ENCODE measurements around the gene ABCB6. TPM values are rescaled to one million over a fixed set of nuclear protein-coding genes. Genes with fewer than 3 reads are reported as not detected.

ABCB6 gene
- polyA plus RNA-seq, 4 donors: 29.5 to 44.5 (median 37.1) TPM

DNA sequence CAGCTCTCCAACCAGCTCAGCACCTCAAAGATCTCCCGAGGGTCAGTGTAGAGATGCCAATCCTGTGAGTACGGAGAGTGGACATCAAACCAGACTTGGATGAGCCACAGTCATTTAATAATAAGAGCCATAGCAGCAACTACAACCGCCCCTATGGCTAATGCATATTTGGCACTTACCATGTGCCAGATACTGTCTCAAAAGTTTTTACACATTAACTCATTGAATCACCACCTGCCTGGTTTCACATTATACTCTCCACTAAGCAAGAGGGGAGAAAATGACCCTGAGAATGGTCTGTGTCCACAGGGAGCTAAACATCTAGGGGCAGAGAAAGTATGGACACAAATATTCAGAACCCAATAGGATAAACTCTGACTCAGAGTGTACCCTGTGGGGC, 44.6 kb downstream of the ABCB6 start:
- no peak for DNase-seq (ENCODE audit: low read depth in 4 of 4, low spot score in 3 of 4)

DNA sequence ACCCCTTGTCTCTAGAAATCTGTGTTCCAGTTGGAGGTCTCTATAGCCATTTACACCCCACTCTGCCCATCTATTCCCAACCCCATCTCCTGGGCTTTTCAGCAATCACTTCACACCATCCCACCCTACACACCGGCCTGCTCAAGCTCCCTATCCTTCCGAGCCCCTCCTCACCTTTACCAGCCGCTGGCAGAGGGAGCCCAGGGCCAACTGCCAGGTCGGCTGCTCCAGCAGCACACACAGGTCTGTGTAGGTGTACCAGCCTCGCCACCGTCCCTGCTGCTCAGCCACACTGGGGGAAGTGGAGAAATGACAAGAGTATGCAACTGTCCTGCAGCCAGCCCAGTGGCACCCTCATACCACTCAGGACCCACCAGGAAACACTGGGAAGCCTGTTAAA, 45.6 kb downstream of the ABCB6 start:
- no peak for DNase-seq (ENCODE audit: low read depth in 4 of 4, low spot score in 3 of 4)

DNA sequence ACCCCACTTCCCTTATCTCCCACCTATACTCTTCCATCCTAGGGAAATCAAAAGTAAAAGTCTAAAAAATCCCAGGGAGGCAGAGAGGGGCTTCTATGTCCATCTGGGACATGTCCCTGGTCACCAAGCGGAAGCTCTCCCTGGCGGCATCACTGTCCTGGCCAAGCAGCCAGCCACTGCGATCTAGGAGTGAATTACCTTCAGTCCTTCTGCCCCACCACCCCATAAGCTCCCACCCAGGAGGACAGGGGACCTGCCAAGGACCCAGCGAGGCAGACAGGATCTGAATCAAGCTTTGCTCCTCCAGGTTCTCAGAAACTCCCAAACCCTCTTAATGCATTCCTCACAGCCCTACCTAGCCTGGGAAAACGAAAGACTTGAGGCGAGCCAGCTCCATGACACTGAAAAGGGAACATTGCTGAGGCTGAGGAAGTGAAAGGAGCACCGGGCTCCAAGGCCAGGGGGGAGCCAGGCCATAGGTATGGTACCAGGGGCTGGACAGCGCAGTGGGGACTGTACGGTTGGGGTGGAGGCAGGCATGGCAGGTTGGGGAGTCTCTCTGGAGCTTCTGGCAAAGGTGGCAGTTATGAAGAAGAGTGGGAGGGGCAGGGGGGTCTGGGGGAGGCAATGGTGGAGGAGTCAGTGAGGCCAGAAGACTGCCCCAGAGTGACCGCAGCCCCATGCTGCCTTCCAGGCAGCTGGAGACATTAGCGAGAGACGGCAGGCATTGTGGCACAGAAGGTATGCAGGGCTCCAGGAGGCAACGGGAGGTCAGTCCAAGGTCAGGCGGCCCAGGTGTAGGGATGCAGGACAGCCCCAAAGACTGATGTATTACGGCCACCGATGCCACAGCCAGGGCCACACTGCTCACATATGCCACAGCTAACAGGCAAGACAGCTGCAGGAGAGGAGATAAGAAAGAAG, 46.3 kb downstream of the ABCB6 start:
- DNase-seq (ENCODE audit: low read depth in 4 of 4, low spot score in 3 of 4): no peak

DNA sequence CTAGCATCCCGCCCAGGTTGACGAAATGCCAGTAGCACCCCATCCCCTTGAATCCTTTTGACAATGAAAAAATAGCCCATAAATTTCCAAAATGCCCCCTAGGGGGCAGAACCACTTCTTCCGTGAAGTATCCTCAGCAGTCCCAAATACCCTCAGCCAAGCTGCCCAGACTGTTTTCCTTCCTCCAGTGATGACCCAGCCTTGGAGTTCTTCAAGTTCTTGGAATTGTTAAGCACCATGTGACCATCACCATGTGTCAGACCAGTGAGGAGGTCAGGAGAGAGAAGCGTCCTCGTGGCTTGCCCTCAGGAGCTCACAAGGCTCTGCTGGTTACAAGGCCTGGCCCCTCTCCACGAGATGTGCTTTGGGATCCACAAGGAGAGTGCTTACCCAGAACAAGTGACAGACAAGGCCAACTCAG, 47.5 kb downstream of the ABCB6 start:
- DNase-seq (ENCODE audit: low read depth in 4 of 4, low spot score in 3 of 4): no peak

DNA sequence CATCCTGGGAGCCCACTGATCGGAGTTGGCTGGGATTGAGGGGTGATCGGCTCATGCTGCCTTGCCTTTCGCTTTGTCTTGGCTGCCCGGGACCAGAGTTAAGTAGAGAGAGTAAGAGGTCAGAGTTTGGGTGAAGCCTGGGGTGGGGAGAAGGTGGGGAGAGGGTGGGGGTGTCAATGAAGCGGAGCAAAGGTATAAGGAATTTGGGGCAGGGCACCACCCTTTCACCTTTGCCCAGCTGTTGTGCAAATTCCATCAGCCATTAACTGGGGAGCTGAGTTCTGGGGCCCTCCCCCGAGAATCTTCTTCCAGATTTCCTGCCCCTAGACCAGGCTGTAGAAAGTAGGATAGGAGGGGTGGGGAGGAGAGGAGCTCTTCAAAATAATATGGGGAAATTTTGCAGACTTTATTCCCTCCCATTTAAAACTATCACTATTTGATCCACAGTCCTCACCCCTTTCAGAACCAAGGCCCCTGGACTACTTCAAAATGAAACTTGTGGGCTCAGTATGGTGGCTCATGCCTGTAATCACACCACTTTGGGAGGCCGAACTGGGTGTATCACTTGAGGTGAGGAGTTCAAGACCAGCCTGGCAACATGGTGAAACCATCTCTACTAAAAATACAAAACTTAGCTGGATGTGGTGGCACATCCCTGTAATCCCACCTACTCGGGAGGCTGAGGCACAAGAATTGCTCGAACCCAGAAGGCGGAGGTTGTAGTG, 48.7 kb downstream of the ABCB6 start, which contains the start of gene SLC23A3:
Gene SLC23A3 (minus strand): TSS at position 100 of the 725 bp plus-strand sequence. CDS start 45 bp downstream, at position 55.
- DNase-seq (ENCODE audit: low read depth in 4 of 4, low spot score in 3 of 4): no peak

DNA sequence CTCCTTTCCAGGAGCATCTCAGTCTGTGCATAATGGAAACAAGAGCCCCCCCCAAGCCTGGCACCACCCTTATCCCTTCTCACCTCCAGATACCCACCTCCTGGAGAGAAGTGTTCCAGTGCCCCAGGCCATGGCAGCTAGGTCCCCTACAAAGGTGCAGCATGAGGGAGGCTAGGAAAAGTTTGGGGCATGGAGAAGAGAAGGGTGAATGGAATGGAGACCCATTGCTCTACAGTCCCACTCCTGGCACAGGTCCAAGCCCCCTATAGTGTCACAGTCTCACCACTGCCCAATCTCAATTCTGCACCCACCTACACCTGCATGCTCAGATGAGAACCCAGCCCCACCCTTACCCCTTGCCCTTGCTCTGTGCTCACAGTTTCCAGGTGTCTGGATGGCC, 49.8 kb downstream of the ABCB6 start:
- no peak for DNase-seq (ENCODE audit: low read depth in 4 of 4, low spot score in 3 of 4)

DNA sequence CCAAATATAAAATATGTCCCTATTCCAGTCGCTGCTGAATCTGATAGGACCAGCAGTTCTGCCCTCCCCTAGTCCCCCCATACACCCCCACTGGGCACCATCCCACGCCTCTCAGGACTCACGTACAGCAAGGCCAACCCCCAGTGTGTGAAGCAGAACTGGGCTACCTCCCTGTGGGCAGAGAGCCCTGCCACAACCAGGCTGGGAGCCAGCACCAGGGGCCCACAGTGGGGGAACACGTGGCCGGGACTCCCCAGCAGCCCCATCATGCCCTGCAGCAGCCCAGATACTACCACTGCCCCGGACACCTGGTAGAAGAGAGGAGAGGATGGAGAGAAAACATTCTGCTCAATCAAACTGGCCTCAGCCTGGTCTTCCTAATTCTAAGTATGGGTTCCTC, 50.2 kb downstream of the ABCB6 start:
- DNase-seq (ENCODE audit: low read depth in 4 of 4, low spot score in 3 of 4): no peak

DNA sequence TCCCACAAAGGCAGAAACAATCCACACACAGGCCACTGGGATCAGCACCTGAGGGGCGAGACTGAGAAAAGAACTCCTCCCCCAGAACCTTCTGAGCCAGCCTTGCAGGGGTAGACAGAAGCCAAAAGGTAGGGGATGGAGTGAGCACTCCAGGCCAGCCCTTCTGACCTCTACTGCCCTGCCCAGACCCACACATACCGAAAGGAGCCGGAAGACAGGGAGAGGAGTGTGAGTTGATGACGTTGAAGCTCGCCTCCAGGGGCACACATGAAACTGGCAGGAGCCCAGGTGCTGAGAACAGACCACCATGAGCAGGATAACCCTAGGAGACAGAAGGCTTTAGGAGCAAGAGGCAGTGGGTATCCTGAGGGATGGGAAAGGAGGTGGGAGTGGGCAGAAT, 50.8 kb downstream of the ABCB6 start:
- no peak for DNase-seq (ENCODE audit: low read depth in 4 of 4, low spot score in 3 of 4)

DNA sequence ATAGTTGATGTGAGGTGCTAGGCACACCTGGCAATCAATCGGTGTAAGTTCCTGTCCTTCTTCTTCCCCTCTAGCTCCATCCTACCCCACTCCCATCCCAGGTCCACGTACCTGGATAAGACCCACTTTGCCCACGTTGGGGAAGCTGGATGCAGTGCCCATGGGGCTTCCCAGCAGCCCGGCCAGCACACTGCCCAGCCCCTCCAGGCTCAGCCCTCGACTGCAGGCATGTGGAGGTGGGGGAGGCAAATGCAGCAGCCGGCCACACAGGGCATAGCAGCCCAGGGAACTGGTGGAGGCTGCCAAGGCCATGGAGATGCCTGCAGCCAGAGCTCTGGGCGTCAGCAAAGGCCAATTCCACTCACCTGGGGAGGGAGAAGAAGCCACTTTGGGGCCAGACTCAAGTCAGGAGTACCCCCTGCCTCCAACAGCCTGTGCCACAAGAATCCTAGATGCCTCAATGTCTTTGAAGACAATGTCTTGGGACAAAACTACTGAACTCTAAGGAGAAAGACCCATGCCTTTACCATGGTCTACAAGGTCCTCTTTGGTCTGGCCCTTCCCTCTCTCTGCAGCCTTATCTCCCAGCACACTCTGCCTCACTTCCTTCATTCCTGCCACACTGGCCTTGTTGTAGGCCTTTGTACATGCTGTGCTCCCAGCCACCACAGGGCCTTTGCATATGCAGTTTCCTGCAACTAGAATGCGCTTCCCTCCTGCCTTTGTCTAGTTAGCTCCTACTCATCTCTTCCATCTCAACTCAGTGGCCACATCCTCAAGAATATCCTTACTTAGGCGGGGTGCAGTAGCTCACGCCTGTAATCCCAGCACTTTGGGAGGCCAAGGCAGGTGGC, 53.5 kb downstream of the ABCB6 start:
- no peak for DNase-seq (ENCODE audit: low read depth in 4 of 4, low spot score in 3 of 4)

DNA sequence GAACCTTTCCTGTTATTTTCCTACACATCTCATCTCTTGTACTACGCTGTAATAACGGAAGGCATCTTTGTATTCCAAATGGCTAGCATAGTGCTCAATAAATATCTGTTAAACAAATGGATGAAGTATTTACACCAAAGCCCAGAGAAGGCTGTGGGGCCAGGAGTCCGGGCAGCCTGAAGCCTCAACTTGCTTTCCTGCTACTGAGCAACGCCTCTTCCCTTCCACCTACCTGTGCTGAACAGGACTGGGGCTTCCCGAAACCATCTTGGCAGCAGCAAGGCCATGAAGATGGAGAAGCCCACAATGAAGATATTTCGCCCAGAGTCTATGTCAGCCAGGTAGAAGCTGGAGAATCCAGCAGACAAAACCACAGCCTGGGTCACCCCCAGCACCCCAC, 55.6 kb downstream of the ABCB6 start:
- no peak for DNase-seq (ENCODE audit: low read depth in 4 of 4, low spot score in 3 of 4)

DNA sequence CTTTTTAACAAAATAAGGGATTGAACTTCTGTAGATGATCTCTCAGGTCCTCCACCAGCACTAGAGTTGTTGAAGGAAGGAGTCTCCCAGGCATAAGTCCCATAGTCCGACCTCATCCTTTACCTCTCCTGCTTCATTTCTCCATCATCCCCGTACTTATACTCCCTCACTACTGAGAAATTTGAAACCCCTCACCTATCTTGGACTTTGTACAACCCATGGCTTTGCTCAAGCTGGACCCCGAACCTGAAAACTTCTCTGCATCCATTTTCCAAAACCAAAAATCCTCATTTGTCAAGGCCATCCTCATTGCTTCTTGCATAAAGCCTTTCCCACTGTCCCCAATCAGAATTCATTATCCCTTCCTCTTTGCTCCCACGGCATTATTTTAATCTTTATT, 57.7 kb downstream of the ABCB6 start:
- DNase-seq (ENCODE audit: low read depth in 4 of 4, low spot score in 3 of 4): no peak

DNA sequence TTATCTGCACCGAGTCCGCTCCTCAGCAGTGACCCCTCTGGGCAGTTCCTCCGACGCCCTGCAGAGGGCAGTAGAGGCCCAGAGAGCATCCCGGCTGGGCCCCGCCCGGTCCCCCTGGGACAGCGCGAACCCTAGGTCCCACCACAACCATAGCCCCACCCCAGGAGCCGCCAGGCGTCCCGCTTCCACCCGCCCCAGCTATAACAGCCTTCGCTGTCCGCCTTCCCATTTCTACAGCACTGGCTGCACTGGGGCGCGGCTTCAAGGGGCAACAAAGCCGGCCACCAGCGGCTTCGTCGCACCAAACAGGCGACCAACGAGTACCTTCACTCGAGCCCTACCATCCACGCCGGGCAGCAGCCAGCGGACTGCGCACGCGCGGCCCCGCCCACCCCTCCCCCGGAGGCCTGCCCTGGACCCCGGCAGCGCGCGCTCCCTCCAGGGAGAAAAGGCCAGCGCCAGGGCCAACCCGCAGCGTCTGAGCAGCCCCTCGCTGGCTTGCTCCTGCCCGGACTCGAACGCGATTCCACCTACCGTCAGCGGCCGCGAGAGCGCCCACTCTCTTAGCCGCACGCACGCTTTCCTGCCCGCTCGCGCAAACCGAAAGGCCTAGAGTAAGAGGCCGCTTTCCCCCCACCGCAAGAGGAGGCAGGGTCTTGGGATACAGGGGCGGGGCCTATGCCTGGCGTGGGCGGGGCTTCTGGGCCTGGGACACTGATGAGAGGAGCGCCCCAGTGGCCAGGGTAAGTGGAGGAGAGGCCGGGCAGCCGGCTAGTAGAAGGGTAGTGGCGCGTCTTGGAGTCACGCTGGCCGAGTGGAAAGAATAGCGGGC, 58.4 kb downstream of the ABCB6 start, which contains the start of gene NHEJ1:
Gene NHEJ1 (minus strand): TSS at position 630 of the 832 bp plus-strand sequence. CDS start 2,453 bp downstream, outside the sequence.
- peak in 3 of 4 donors; percentile 82 to 84 (median 84) for DNase-seq (ENCODE audit: low read depth in 4 of 4, low spot score in 3 of 4)

Other genes with a start within 250 kb of the ABCB6 start
- gene FEV, start 233.8 kb downstream of the ABCB6 start, polyA plus RNA-seq (ENCODE audit: insufficient read length in 4 of 4): under 1 TPM in 3 of 4 donors, not detected in 1; 0.11 to 0.46 (median 0.11) TPM
- not detected for gene CRYBA2, start 225.5 kb downstream of the ABCB6 start, polyA plus RNA-seq (ENCODE audit: insufficient read length in 4 of 4)
- gene CFAP65, start 177.4 kb downstream of the ABCB6 start, polyA plus RNA-seq (ENCODE audit: insufficient read length in 4 of 4): under 1 TPM; 0.20 to 0.43 (median 0.27) TPM
- gene IHH, start 158.0 kb downstream of the ABCB6 start, polyA plus RNA-seq (ENCODE audit: insufficient read length in 4 of 4): 1 to 10 TPM in 2 of 4 donors, under 1 TPM in 2; 0.12 to 2.5 (median 1.2) TPM
- gene NHEJ1, start 58.1 kb downstream of the ABCB6 start, polyA plus RNA-seq (ENCODE audit: insufficient read length in 4 of 4): 10 to 100 TPM; 14.8 to 21.3 (median 18.7) TPM
- gene SLC23A3, start 48.9 kb downstream of the ABCB6 start, polyA plus RNA-seq (ENCODE audit: insufficient read length in 4 of 4): 10 to 100 TPM in 3 of 4 donors, 1 to 10 TPM in 1; 1.2 to 24.8 (median 16.7) TPM
- gene CNPPD1, start 42.0 kb downstream of the ABCB6 start, polyA plus RNA-seq (ENCODE audit: insufficient read length in 4 of 4): 10 to 100 TPM; 39.5 to 69.2 (median 58.8) TPM
- gene RETREG2, start 40.7 kb downstream of the ABCB6 start, polyA plus RNA-seq (ENCODE audit: insufficient read length in 4 of 4): 100 to 1,000 TPM in 3 of 4 donors, 10 to 100 TPM in 1; 85.1 to 120 (median 111) TPM
- gene ZFAND2B, start 12.2 kb downstream of the ABCB6 start, polyA plus RNA-seq (ENCODE audit: insufficient read length in 4 of 4): 10 to 100 TPM; 25.0 to 49.3 (median 35.7) TPM
- gene ATG9A, start 10.7 kb upstream of the ABCB6 start, polyA plus RNA-seq (ENCODE audit: insufficient read length in 4 of 4): 10 to 100 TPM; 40.8 to 45.5 (median 44.2) TPM
- 10 to 100 TPM; 28.0 to 76.6 (median 51.3) TPM for gene ANKZF1, start 10.8 kb upstream of the ABCB6 start, polyA plus RNA-seq (ENCODE audit: insufficient read length in 4 of 4)
- gene GLB1L, start 26.5 kb upstream of the ABCB6 start, polyA plus RNA-seq (ENCODE audit: insufficient read length in 4 of 4): 10 to 100 TPM; 12.1 to 26.1 (median 21.8) TPM
- 10 to 100 TPM; 29.0 to 43.3 (median 36.4) TPM for gene STK16, start 26.5 kb upstream of the ABCB6 start, polyA plus RNA-seq (ENCODE audit: insufficient read length in 4 of 4)
- gene TUBA4B, start 34.3 kb upstream of the ABCB6 start, polyA plus RNA-seq (ENCODE audit: insufficient read length in 4 of 4): under 1 TPM in 3 of 4 donors, not detected in 1; 0.46 to 0.69 (median 0.61) TPM
- gene TUBA4A, start 35.0 kb upstream of the ABCB6 start, polyA plus RNA-seq (ENCODE audit: insufficient read length in 4 of 4): 10 to 100 TPM in 3 of 4 donors, 1 to 10 TPM in 1; 3.4 to 53.8 (median 33.6) TPM
- 10 to 100 TPM; 52.1 to 80.6 (median 72.7) TPM for gene DNAJB2, start 60.4 kb upstream of the ABCB6 start, polyA plus RNA-seq (ENCODE audit: insufficient read length in 4 of 4)
- under 1 TPM; 0.09 to 0.53 (median 0.20) TPM for gene PTPRN, start 90.4 kb upstream of the ABCB6 start, polyA plus RNA-seq (ENCODE audit: insufficient read length in 4 of 4)
- gene RESP18, start 113.8 kb upstream of the ABCB6 start, polyA plus RNA-seq (ENCODE audit: insufficient read length in 4 of 4): not detected
- gene DNPEP, start 169.0 kb upstream of the ABCB6 start, polyA plus RNA-seq (ENCODE audit: insufficient read length in 4 of 4): 10 to 100 TPM; 44.7 to 82.9 (median 57.8) TPM
- 10 to 100 TPM in 2 of 4 donors, 1 to 10 TPM in 2; 5.5 to 10.4 (median 8.1) TPM for gene DES, start 199.4 kb upstream of the ABCB6 start, polyA plus RNA-seq (ENCODE audit: insufficient read length in 4 of 4)
- 10 to 100 TPM in 3 of 4 donors, 1 to 10 TPM in 1; 9.7 to 18.0 (median 12.5) TPM for gene SPEG, start 215.9 kb upstream of the ABCB6 start, polyA plus RNA-seq (ENCODE audit: insufficient read length in 4 of 4)

Measured in left renal pelvis (tissue), 4 donors.